ENCODE data around the gene JOSD2.

DNA sequence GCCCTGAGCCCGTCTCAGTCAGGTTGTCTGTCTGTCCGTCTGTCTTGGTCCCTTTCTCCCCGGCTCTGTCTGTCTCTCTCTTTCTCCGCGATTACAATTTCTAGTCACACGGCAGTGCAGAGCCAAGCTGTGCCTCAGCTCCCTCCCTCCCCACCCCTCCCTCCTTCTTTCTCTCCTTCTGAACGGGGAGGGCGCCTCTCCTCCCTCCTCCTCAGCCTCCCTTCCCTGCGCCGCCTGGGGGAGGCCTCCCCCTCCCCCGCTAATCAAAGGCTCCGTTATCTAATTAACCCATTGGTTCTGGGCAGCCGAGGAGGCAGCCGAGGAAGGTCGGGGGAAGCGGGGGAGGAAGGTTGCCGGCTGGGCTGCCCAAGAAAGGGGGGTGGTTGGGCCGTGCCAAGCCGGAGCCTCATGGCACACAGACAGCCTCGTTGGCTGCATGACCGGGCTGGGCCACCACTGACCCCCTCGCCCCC lies 40.8 kb upstream of the JOSD2 start:
- TF ChIP-seq, protein P1, sequence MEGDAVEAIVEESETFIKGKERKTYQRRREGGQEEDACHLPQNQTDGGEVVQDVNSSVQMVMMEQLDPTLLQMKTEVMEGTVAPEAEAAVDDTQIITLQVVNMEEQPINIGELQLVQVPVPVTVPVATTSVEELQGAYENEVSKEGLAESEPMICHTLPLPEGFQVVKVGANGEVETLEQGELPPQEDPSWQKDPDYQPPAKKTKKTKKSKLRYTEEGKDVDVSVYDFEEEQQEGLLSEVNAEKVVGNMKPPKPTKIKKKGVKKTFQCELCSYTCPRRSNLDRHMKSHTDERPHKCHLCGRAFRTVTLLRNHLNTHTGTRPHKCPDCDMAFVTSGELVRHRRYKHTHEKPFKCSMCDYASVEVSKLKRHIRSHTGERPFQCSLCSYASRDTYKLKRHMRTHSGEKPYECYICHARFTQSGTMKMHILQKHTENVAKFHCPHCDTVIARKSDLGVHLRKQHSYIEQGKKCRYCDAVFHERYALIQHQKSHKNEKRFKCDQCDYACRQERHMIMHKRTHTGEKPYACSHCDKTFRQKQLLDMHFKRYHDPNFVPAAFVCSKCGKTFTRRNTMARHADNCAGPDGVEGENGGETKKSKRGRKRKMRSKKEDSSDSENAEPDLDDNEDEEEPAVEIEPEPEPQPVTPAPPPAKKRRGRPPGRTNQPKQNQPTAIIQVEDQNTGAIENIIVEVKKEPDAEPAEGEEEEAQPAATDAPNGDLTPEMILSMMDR (IDR thresholded peaks at IDR 0.05), result no peak
- no peak for TF ChIP-seq POLR2A (IDR thresholded peaks at IDR 0.05)
